Chondrocyte (in vitro differentiated cells): ENCODE data around the gene MMP19. TPM values are rescaled to one million over a fixed set of nuclear protein-coding genes. Genes with fewer than 3 reads are reported as not detected.
"Not testable (repeated sequence)": the region's sequence is repeated elsewhere in the genome, so short reads cannot be mapped to it uniquely, and the experiment has no call there.

Experiments used
- DNase-seq: peaks from one replicate; pipeline ENCODE4 v3.0.0; 2021; ENCODE audit warnings: mixed read lengths, low spot score
- H3K27ac Mint-ChIP-seq: one replicate; pipeline ENCODE4 v1.8.0; 2021; ENCODE audit warnings: mild to moderate bottlenecking, moderate library complexity, mixed read lengths; ENCODE audit not compliant: unreplicated experiment
- H3K27me3 Mint-ChIP-seq: 2 replicates; pipeline ENCODE4 v1.8.0; 2021; ENCODE audit warnings: low read depth, mixed read lengths
- H3K36me3 Mint-ChIP-seq: 2 replicates; pipeline ENCODE4 v1.8.0; 2021; ENCODE audit warnings: low read depth, mixed read lengths
- H3K4me1 Mint-ChIP-seq: 2 replicates; pipeline ENCODE4 v1.8.0; 2021; ENCODE audit warnings: low read depth, mild to moderate bottlenecking, mixed read lengths
- H3K4me3 Mint-ChIP-seq: one replicate; pipeline ENCODE4 v1.8.0; 2021; ENCODE audit warnings: mild to moderate bottlenecking, moderate library complexity, mixed read lengths; ENCODE audit not compliant: unreplicated experiment
- H3K9me3 Mint-ChIP-seq: 2 replicates; pipeline ENCODE4 v1.8.0; 2021; ENCODE audit warnings: low read depth, mixed read lengths
- total RNA-seq: library from RNA; stranded (reverse); gene quantifications from 3 replicates; pipeline ENCODE4 v1.2.1, GENCODE V29; 2021
- TF ChIP-seq, protein P1 (sequence below): fragments of 200-600 bp; sonication (generic); IDR thresholded peaks from 2 replicates; pipeline ENCODE4 v1.5.0; 2021; ENCODE audit warnings: antibody characterized with exemption, mild to moderate bottlenecking, moderate library complexity

Gene MMP19
- total RNA-seq, 1 donor from 2014 or later, result 17.8 TPM

DNA sequence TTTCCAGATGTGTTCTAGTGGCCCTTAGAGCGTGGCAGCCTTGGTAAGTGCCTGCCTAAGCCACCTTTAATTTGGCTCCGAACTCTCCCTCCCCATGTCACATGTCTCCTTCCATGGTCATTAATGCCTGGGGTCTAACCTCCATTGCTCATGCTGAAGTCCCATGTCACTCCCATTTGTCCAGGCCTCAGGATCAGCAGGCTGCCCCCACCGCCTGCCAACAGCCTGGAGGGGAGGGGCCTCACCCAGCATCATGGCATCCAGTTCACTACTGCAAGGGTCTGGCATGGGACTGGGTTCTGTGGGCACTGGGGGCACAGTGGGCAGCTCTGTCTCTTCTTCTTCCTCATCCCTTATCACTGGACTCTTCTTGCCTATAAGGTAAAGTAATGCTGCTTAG is 4.4 kb downstream of the MMP19 start:
- Mint-ChIP-seq H3K4me1 (peaks cover 24% of the 10 kb centered on the region), H3K27me3 (no peaks in the 10 kb centered on the region), H3K36me3 (peaks cover 2% of the 10 kb centered on the region), H3K27ac (no peak overlapping the region), H3K9me3 (no peaks in the 10 kb centered on the region), H3K4me3 (no peak overlapping the region)
- TF ChIP-seq, protein P1, sequence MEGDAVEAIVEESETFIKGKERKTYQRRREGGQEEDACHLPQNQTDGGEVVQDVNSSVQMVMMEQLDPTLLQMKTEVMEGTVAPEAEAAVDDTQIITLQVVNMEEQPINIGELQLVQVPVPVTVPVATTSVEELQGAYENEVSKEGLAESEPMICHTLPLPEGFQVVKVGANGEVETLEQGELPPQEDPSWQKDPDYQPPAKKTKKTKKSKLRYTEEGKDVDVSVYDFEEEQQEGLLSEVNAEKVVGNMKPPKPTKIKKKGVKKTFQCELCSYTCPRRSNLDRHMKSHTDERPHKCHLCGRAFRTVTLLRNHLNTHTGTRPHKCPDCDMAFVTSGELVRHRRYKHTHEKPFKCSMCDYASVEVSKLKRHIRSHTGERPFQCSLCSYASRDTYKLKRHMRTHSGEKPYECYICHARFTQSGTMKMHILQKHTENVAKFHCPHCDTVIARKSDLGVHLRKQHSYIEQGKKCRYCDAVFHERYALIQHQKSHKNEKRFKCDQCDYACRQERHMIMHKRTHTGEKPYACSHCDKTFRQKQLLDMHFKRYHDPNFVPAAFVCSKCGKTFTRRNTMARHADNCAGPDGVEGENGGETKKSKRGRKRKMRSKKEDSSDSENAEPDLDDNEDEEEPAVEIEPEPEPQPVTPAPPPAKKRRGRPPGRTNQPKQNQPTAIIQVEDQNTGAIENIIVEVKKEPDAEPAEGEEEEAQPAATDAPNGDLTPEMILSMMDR, result no peak
- DNase-seq, result no peak

DNA sequence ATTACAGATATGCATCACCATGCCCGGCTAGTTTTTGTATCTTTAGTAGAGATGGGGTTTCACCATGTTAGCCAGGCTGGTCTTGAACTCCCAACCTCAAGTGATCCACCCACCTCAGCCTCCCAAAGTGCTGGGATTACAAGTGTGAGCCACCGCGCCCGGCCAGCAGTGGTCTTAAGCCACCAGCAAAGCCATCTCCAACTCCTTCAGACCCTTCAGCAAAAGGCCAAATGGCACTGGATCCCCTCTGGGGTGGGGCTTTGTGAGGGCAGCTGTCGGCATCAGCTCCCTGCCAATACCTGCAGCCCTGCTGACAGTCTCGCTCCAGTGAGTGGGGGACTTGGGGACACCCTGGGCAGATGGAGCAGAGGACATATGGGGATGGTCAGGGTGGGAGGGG is 8.3 kb downstream of the MMP19 start:
- H3K9me3 Mint-ChIP-seq, DNase-seq, H3K27me3 Mint-ChIP-seq, H3K36me3 Mint-ChIP-seq, H3K27ac Mint-ChIP-seq, H3K4me3 Mint-ChIP-seq: not testable (repeated sequence)
- H3K4me1 Mint-ChIP-seq, result peaks cover 25% of the 10 kb centered on the region

DNA sequence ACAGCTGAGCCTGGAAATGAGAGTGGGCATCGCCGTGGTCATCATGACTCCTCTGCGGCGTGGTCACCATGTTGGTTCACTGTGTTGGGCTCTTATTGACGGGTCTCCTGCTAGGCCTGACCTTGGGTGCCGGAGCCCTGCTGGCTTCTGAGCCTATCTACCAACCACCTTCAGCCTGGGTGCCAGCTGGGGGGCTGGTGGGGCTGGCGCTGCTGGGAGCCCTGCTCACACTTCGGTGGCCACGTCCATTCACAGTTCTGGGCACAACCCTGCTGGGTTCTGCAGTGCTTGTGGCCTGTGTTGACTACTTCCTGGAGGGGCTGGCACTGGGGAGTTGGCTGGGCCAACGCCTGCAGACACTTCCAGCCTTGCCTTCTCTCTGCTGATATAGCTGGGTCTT is 9.7 kb downstream of the MMP19 start:
- Mint-ChIP-seq H3K36me3 (no peaks in the 10 kb centered on the region), H3K4me3 (no peak overlapping the region), H3K4me1 (peaks cover 34% of the 10 kb centered on the region), H3K9me3 (no peaks in the 10 kb centered on the region), H3K27me3 (no peaks in the 10 kb centered on the region), H3K27ac (no peak overlapping the region)
- TF ChIP-seq, protein P1, result no peak
- no peak for DNase-seq

DNA sequence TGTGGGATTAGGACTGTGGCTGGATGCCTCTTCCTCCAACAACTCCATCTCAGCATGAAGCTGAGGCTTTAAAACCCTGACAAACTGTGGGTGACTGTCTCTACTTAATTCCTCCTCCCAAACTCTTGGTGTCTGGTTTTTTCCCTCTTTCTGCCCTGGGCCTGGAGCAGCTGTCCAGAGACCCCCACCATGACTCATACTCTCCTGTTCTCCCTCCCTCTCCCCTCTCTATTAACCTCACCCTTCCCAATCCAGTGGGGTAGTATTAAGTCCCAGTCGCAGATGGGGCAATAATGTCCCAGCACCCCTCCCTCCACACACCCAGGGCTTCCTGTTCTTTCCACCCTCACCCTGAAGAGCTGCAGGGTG is 11.3 kb downstream of the MMP19 start:
- Mint-ChIP-seq H3K9me3 (no peaks in the 10 kb centered on the region), H3K4me3 (peak overlapping the region; percentile 51), H3K4me1 (peaks cover 50% of the 10 kb centered on the region), H3K36me3 (no peaks in the 10 kb centered on the region), H3K27ac (no peak overlapping the region), H3K27me3 (no peaks in the 10 kb centered on the region)
- TF ChIP-seq, protein P1, result no peak
- no peak for DNase-seq

DNA sequence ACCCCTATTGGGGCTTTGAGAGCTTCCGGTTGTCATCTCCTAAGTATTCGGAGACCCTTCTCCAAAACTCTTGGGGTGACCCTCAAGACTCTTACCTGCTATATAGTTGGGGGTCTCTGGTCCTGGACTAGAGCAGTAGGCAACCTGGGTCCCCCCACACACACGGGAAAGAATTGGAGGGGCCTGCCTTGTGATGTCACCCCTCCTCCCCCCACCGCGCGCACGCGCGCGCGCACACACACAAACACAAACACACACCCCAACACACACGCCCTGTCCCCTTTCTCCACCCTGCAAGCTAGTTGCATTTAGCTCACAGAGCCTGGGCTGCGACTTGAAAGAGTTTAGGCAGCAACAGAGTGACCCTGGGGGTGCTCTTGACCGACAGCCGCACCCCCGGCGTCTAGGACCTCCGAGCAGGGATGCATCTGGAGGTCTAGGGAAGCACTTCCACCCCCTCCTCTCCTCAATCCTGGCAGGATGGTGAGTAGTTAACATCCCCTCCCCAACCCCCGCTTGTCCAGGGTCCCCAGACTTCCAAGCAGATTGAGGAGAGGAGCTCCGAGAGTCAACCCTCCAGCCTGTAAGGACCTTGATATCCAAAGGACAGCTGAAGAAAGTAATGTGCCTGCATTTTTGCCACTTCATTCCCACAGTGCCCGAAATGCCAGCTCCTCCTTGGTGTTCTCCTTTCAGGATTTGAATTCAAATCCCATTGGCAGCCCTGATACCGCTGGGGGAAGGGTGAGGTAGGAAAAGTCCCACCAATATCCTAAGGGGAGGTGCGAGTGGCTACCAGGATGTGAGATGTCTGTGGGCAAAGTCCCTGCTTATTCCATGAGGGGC is 11.9 kb downstream of the MMP19 start:
- TF ChIP-seq, protein P1, result peak; percentile 6
- DNase-seq, result no peak
- Mint-ChIP-seq H3K27ac (peak overlapping the region; percentile 98), H3K9me3 (no peaks in the 10 kb centered on the region), H3K4me3 (peak overlapping the region; percentile 97), H3K4me1 (peaks cover 56% of the 10 kb centered on the region), H3K36me3 (no peaks in the 10 kb centered on the region), H3K27me3 (no peaks in the 10 kb centered on the region)
